Kidney (tissue), 14 donors: Measurements from ENCODE around the gene SF3A2. TPM values are rescaled to one million over a fixed set of nuclear protein-coding genes. Genes with fewer than 3 reads are reported as not detected.
A peak's percentile ranks its signal among the peaks of the same experiment; 100 is the strongest.

Experiments used
- DNase-seq, 5 donors: peaks; one replicate each; pipeline ENCODE4 v3.0.0-alpha.2; 2013 to 2020
- FAIRE-seq: peaks from 2 replicates; lab custom pipeline; 2012; peaks lifted over from hg19 to GRCh38; lab: Jason Lieb, UNC
- H3K27ac ChIP-seq, 2 donors: one replicate each; pipeline ENCODE4 v1.7.0; 2013; ENCODE audit warnings: low read depth in 2 of 2, low read length in 2 of 2, inconsistent platforms in 1 of 2
- H3K27me3 ChIP-seq: one replicate; pipeline ENCODE4 v1.7.1; 2013; ENCODE audit warnings: low read length, inconsistent platforms; ENCODE audit not compliant: control insufficient read depth, insufficient read depth
- H3K36me3 ChIP-seq, 3 donors: one replicate each; pipeline versions ENCODE4 v1.7.0 to v1.7.1; 2013; ENCODE audit warnings: low read length in 3 of 3, control low read depth in 1 of 3, inconsistent platforms in 1 of 3; ENCODE audit not compliant: insufficient read depth in 3 of 3, control insufficient read depth in 2 of 3
- H3K4me1 ChIP-seq, 3 donors: one replicate each; pipeline versions ENCODE4 v1.7.0 to v1.7.1; 2013; ENCODE audit warnings: low read length in 3 of 3, inconsistent platforms in 1 of 3, low read depth in 1 of 3; ENCODE audit not compliant: control insufficient read depth in 2 of 3, insufficient read depth in 2 of 3
- H3K4me3 ChIP-seq, 3 donors: one replicate each; pipeline versions ENCODE4 v1.7.0 to v1.8.1; 2013; ENCODE audit warnings: low read length in 3 of 3, control low read depth in 1 of 3, inconsistent platforms in 1 of 3
- H3K9ac ChIP-seq, 3 donors: one replicate each; pipeline versions ENCODE4 v1.7.0 to v1.7.1; 2013; ENCODE audit warnings: low read length in 3 of 3, control low read depth in 1 of 3, inconsistent platforms in 1 of 3
- H3K9me3 ChIP-seq, 3 donors: one replicate each; pipeline versions ENCODE4 v1.7.0 to v1.7.1; 2013; ENCODE audit warnings: low read length in 3 of 3, control low read depth in 1 of 3, inconsistent platforms in 1 of 3; ENCODE audit not compliant: control insufficient read depth in 2 of 3, insufficient read depth in 1 of 3
- intact Hi-C: fragments of 100-400 bp; cut with DNase I; formaldehyde crosslinking; loops from one replicate; pipeline ENCODE4 v1.11.1; 2022
- polyA plus RNA-seq: library from polyadenylated mRNA; stranded (reverse); fragments of 350-450 nt; fragmentation: Illumina TruSeq; extraction: RNeasy Lipid Tissue Mini Kit (QIAGEN cat#74804); gene quantifications from one replicate; pipeline ENCODE4 v1.2.3, GENCODE V29; 2014; ENCODE audit warnings: low read depth, low replicate concordance; ENCODE audit not compliant: insufficient read depth
- total RNA-seq: library from RNA; stranded (reverse); fragmentation: NEBNext Ultra II Directional; extraction: Animal tissue kit (Norgen Biotek cat#: 25700); gene quantifications from one replicate; pipeline ENCODE4 v1.2.1, GENCODE V29; 2021
- TF ChIP-seq, protein P1 (sequence below): IDR thresholded peaks from 3 replicates; pipeline ENCODE4 v1.5.1; 2012; ENCODE audit warnings: mild to moderate bottlenecking, moderate library complexity, borderline replicate concordance; ENCODE audit not compliant: insufficient read depth; ENCODE audit errors: extremely low read depth
- donor health status: control.
- donor health status: control.
- donor health status: control.
- donor health status: control.
- donor health status: control.
- donor health status: DM: yes; HTN: yes; CAD: no.
- donor health status: Normal renal cell carcinoma (clear cell type).

The SF3A2 gene
- total and polyA plus RNA-seq, 2 donors from 2014 or later, result 25.7 to 64.1 TPM

DNA sequence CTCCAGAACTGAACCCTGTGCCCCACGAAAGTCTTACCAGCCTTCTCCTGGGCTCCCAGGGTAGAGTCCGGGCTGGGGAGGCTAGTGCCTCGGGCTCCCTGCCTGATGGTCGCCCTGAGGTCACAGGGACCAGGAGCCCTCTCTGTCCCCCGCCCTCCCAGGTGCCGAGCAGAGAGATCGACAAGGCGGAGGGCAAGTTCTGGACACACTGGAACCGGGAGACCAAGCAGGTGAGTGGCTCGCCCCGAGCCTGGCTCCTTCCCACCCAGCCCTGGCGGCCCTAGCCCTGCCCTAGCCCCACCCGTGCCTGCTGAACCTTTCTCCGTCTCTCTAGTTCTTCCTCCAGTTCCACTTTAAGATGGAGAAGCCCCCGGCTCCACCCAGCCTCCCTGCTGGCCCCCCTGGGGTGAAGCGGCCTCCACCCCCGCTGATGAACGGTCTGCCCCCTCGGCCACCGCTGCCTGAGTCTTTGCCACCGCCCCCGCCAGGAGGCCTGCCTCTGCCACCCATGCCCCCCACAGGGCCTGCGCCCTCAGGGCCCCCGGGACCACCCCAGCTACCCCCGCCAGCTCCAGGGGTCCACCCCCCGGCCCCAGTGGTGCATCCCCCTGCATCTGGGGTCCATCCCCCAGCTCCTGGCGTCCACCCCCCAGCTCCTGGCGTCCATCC lies 10.9 kb downstream of the SF3A2 start:
- TF ChIP-seq, protein P1, sequence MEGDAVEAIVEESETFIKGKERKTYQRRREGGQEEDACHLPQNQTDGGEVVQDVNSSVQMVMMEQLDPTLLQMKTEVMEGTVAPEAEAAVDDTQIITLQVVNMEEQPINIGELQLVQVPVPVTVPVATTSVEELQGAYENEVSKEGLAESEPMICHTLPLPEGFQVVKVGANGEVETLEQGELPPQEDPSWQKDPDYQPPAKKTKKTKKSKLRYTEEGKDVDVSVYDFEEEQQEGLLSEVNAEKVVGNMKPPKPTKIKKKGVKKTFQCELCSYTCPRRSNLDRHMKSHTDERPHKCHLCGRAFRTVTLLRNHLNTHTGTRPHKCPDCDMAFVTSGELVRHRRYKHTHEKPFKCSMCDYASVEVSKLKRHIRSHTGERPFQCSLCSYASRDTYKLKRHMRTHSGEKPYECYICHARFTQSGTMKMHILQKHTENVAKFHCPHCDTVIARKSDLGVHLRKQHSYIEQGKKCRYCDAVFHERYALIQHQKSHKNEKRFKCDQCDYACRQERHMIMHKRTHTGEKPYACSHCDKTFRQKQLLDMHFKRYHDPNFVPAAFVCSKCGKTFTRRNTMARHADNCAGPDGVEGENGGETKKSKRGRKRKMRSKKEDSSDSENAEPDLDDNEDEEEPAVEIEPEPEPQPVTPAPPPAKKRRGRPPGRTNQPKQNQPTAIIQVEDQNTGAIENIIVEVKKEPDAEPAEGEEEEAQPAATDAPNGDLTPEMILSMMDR, result no peak
- no peak for FAIRE-seq
- Histone ChIP-seq H3K27me3 (no peaks in the 10 kb centered on the region), H3K36me3 (peaks cover 0 to 40% (median 10%) of the 10 kb centered on the region in 3 donors), H3K4me1 (peaks cover 0 to 9% (median 0%) of the 10 kb centered on the region in 3 donors), H3K9ac (no peak overlapping the region), H3K27ac (no peak overlapping the region), H3K9me3 (no peaks in the 10 kb centered on the region), H3K4me3 (no peak overlapping the region)
- peak in 1 of 5 donors; percentile 76 for DNase-seq
- intact Hi-C loops, result no loop called here

DNA sequence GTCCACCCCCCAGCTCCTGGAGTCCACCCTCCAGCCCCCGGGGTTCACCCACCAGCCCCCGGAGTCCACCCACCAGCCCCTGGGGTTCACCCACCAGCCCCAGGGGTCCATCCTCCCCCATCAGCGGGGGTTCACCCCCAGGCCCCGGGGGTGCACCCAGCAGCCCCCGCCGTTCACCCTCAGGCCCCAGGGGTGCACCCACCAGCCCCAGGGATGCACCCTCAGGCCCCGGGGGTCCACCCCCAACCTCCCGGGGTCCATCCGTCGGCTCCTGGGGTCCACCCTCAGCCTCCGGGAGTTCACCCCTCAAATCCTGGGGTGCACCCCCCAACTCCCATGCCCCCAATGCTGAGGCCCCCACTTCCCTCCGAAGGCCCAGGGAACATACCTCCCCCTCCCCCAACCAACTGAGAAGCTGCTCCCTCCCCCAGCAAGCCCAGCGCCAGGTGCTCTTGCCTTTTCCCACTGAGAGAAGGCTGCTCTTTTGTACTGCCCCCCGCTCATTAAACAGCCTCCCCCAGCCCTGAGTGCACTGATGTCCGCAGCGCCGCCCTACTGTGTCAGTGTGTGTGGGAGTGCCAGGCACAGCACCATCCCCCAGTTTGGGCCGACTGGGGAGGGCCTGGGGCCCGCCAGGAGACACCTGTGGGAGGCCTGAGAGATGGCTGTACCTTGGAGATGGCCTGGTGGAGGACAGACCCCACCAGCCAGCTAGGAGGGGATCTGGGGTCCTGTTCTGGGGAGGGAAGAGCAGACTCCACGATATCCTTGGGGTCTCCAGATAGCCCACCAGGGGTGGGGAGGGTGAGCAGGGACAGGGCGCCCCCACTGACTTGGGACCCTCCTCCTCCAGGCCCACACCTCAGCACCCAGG lies 11.7 kb downstream of the SF3A2 start:
- no peaks in the 10 kb centered on the region for H3K27me3 ChIP-seq
- TF ChIP-seq, protein P1, result no peak
- no peak overlapping the region for H3K4me3 ChIP-seq
- H3K9ac ChIP-seq, result no peak overlapping the region
- no peaks in the 10 kb centered on the region for H3K9me3 ChIP-seq
- intact Hi-C loops, result no loop called here
- peak in 1 of 5 donors; percentile 63 for DNase-seq
- H3K36me3 ChIP-seq, result peaks cover 0 to 38% (median 10%) of the 10 kb centered on the region in 3 donors
- FAIRE-seq, result no peak
- H3K27ac ChIP-seq, result no peak overlapping the region
- H3K4me1 ChIP-seq, result peaks cover 0 to 10% (median 0%) of the 10 kb centered on the region in 3 donors

DNA sequence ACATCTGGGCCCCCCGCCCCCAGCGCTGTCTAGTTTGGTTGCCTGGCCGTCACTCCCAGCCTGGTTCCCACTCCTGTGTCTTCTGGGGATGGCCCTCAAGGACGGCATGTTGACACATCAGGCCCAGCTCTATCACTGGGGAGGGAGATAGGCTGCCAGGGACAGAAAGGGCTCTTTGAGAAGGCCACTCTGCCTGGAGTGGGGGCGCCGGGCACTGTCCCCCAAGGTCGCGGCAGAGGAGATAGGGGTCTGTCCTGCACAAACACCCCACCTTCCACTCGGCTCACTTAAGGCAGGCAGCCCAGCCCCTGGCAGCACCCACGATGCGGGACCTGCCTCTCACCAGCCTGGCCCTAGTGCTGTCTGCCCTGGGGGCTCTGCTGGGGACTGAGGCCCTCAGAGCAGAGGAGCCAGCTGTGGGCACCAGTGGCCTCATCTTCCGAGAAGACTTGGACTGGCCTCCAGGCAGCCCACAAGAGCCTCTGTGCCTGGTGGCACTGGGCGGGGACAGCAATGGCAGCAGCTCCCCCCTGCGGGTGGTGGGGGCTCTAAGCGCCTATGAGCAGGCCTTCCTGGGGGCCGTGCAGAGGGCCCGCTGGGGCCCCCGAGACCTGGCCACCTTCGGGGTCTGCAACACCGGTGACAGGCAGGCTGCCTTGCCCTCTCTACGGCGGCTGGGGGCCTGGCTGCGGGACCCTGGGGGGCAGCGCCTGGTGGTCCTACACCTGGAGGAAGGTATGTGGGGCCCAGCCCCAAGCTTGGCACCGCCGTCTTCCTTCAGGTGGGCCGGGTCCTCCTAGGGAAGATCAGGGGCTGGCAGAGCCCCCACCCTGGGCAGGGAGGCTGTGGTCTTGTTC lies 12.6 kb downstream of the SF3A2 start, which contains the start of gene AMH:
Gene AMH (plus strand): TSS at position 314 of the 857 bp plus-strand sequence. CDS start 10 bp downstream, at position 324.
- TF ChIP-seq, protein P1, result no peak
- H3K9me3 ChIP-seq, result no peaks in the 10 kb centered on the region
- H3K9ac ChIP-seq, result no peak within 1 kb of the TSS
- DNase-seq (peak in 1 of 5 donors; percentile 73), FAIRE-seq (no peak)
- peaks cover 0 to 9% (median 0%) of the 10 kb centered on the region in 3 donors for H3K4me1 ChIP-seq
- intact Hi-C loops, result no loop called here
- H3K27me3 ChIP-seq, result peaks cover 2% of the 10 kb centered on the region
- H3K36me3 ChIP-seq, result peaks cover 0 to 29% (median 7%) of the 10 kb centered on the region in 3 donors
- no peak within 1 kb of the TSS for H3K27ac ChIP-seq
- no peak within 1 kb of the TSS for H3K4me3 ChIP-seq
